ENCODE results near the gene SYNM.

SYNM gene

GRCh38 chr15:99172171-99172570, 67.3 kb downstream of the SYNM start:
- DNase-seq = no peak

GRCh38 chr15:99172989-99173388, 68.1 kb downstream of the SYNM start:
- no peak for DNase-seq

DNA sequence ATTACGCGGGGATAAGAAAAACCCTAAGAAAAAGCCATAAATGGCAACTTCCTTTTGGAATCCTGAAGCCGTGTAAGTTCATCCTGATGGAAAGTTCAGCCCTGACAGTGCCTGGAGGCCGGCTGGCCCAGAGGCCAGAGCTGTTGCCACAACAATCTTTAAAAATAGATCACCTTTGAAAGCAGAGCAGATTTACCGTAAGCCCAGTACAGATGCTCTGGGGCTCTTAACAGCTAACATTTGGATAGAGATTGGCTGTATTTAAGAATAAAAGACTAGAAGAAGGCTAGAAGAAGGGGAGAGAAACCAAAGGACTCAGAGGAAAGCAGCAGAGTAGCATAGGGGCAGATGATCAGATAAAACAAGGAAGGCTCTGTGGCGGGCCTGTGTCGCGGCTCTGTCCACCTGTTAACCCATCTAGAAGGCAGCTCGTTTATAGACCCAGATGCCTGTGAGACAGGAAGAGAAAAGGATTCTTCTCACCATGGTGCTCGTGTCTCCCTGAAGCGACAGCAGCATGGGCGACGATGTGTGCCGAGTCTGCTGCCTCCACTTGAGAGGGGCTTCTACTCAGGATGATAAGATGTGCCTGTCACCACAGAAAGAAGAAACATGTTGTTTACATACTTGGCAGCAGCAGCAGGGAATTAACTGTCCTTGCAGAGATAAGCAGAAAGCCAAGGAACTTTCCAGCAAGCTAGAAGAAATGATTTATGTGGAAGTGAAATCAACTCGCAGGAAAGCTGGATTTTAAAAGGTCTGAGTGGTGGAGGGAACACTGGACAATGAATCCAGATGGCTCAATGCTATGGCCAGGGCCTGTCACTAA, 69.9 kb downstream of the SYNM start:
- no peak for DNase-seq

DNA sequence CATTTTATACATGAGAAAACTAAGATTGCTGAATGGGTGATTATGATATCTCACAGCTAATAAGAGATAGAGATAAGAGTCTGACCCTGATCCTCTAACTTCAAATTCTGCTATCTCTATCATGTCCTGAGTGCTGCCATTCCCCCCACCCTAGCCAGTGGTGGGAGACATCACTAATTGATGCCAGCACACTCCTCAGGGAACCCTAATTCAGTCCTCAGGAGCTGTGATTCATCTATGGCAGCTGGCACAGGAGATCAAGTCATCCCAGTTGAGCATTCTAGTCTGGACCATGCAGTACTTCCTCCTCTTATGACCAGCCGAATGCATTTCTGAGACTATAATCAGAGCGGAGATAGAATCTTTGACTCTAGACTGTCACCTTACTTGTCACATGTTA, 71.9 kb downstream of the SYNM start:
- no peak for DNase-seq

DNA sequence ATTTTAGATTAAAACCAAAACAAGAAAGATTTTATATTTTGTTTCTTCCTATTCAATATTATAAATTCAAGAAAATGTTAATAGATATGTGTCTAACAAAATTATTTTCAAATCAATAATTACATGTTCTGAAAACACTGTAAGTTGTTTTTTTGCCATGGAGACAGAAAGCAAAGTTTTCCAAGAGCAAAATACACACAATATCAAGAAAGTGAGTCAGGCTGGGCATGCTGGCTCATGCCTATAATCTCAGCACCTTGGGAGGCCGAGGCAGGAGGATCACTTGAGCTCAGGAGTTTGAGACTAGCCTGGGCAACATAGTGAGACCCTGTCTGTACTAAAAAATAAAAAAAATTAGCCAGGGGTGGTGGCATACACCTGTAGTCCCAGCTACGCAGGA, 72.8 kb downstream of the SYNM start:
- no peak for DNase-seq

DNA sequence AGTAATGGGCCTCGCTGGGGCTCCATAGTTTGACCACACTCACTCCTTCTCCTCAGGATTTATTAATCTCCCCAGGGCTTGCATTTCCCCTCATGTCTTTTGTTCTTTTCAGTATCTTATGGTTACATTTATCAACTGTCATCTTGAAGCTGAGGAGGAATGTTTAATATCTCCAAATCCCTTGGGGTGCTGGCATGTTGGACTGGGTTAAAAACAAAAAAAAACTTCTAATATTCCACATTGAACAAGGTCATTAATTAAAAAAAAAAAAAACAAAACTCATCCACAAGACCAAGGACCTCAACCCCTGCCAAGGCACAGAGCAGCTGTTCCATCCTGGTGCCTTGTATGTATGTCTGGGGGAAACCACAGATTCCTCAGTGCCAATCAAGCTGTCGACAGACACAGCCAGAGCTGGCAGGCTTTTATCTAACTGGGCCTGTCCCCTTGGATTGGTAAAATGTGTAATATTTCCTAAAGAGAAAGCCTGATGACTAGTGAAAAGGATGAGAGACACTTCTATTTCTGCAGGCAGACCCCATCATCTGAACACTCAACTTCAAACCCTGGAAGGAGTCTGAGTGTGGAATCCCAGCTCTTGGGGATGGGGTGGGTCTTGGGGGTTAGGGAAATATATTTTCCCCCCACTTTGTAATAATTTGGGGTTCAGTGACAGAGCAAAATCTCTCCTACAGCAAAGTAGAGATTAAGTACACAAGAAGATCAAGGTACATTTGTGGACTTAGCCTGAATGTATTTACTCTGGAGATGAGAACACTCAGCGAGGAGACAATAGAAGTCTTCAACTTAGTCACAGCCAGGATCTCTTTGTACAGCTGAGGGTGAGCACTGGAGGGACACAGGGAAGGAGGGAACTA, 75.4 kb downstream of the SYNM start:
- no peak for DNase-seq

DNA sequence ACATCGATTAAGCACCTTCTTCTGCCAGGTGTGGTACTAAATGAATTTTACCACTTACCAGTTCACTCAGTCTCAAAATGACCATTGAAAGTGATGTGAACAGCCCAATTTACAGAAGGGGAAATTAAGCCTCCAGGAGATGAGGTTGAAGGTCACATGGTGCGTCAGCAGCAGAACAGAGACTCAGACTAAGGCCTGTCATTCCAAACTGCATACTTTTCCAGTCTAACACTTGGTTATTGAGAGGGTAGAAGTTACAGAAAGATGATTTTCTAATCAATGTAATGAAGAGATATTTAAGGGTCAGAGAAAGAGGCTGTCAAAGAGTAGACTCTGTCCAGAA, 76.1 kb downstream of the SYNM start:
- DNase-seq = no peak

- DNase-seq = no peak
Measured at GRCh38 chr15:99181545-99181971, 76.7 kb downstream of the SYNM start.

- DNase-seq = no peak
Measured at GRCh38 chr15:99182791-99183190, 77.9 kb downstream of the SYNM start.
